ENCODE data around the gene PUS7.

DNA sequence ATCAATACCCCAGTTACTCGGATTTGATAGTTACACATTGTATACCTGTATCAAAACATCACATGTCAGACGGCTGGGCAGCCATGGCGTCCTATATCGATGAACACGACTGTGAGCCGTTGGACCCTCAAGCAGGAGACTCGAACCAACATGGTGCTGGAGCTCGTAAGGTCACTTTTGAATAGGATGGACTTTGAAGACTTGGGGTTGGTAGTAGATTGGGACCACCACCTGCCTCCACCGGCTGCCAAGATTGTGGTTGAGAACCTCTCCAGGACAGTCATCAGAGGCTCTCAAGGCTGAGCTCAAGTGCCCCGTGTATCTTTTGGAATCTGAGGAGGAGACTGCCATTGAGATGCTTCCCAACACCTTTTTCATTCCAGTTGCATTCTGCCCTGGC is 8.1 kb upstream of the PUS7 start:
- no peak for TF ChIP-seq POLR2A (IDR thresholded peaks at IDR 0.05)
- TF ChIP-seq, protein P1, sequence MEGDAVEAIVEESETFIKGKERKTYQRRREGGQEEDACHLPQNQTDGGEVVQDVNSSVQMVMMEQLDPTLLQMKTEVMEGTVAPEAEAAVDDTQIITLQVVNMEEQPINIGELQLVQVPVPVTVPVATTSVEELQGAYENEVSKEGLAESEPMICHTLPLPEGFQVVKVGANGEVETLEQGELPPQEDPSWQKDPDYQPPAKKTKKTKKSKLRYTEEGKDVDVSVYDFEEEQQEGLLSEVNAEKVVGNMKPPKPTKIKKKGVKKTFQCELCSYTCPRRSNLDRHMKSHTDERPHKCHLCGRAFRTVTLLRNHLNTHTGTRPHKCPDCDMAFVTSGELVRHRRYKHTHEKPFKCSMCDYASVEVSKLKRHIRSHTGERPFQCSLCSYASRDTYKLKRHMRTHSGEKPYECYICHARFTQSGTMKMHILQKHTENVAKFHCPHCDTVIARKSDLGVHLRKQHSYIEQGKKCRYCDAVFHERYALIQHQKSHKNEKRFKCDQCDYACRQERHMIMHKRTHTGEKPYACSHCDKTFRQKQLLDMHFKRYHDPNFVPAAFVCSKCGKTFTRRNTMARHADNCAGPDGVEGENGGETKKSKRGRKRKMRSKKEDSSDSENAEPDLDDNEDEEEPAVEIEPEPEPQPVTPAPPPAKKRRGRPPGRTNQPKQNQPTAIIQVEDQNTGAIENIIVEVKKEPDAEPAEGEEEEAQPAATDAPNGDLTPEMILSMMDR (IDR thresholded peaks at IDR 0.05) = no peak

Data from uterus (tissue), 2 donors.